Esophagus muscularis mucosa (tissue), 4 donors: ENCODE data around the gene HTRA2. TPM values are rescaled to one million over a fixed set of nuclear protein-coding genes. Genes with fewer than 3 reads are reported as not detected.

Source experiments
- DNase-seq: peaks from one replicate; pipeline ENCODE4 v3.0.0-alpha.2; 2017; ENCODE audit errors: extremely low spot score
- H3K27ac ChIP-seq, 4 donors: fragments of 200-600 bp; sonication (generic); replicated peaks in 1 of 4; 1 replicate in 3 of 4; 2 replicates in 1 of 4; pipeline ENCODE4 v1.5.1; 2016 to 2019; ENCODE audit warnings: mild to moderate bottlenecking in 1 of 4
- H3K27me3 ChIP-seq, 4 donors: fragments of 200-600 bp; sonication (generic); one replicate each; pipeline versions ENCODE4 v1.5.1 to v1.6.0; 2016 to 2019
- H3K36me3 ChIP-seq, 4 donors: fragments of 200-600 bp; sonication (generic); one replicate each; pipeline ENCODE4 v1.5.1; 2016 to 2019
- H3K4me1 ChIP-seq, 4 donors: fragments of 200-600 bp; sonication (generic); one replicate each; pipeline ENCODE4 v1.5.1; 2016 to 2019
- H3K4me3 ChIP-seq, 4 donors: fragments of 200-600 bp; sonication (generic); 1 replicate in 2 of 4; 2 replicates in 2 of 4; pipeline ENCODE4 v1.5.1; 2016 to 2019; ENCODE audit warnings: mild to moderate bottlenecking in 4 of 4, moderate library complexity in 1 of 4
- H3K9me3 ChIP-seq, 4 donors: fragments of 200-600 bp; sonication (generic); 1 replicate in 3 of 4; 2 replicates in 1 of 4; pipeline ENCODE4 v1.5.1; 2016 to 2019
- EP300 ChIP-seq: sonication (generic); formaldehyde crosslinking; IDR thresholded peaks from one replicate; pipeline ENCODE4 v1.6.1; 2017; ENCODE audit warnings: antibody characterized with exemption
- POLR2A ChIP-seq: fragments of 450-650 bp; IDR thresholded peaks from one replicate; pipeline ENCODE4 v1.6.1; 2017; ENCODE audit warnings: antibody characterized with exemption, moderate library complexity, mild to moderate bottlenecking, low read depth
- POLR2AphosphoS5 ChIP-seq, 2 donors: sonication (generic); formaldehyde crosslinking; IDR thresholded peaks; one replicate each; pipeline ENCODE4 v1.6.1; 2017; ENCODE audit warnings: antibody characterized with exemption in 2 of 2
- WGBS: methylation state at CpG from one replicate; pipeline ENCODE4 v1.1.5; 2018; 5-methylcytosine and 5-hydroxymethylcytosine counted together
- intact Hi-C: fragments of 100-400 bp; cut with DNase I; formaldehyde crosslinking; loops from one replicate; pipeline ENCODE4 v1.15.1; 2023
- total RNA-seq, 4 donors: library from RNA; depleted of rRNA; stranded (reverse); fragments of >200 nt; gene quantifications; one replicate each; pipeline versions ENCODE4 v1.1.0 to v1.2.1, GENCODE V29; 2016
- TF ChIP-seq, protein P1 (sequence below), 3 experiments: fragments of 200-600 bp in 2 of 3; fragments of 450-650 bp in 1 of 3; sonication (generic) in 2 of 3; IDR thresholded peaks; one replicate each; pipeline ENCODE4 v1.5.1; 2017 to 2019; ENCODE audit warnings: antibody characterized with exemption in 3 of 3, mild to moderate bottlenecking in 2 of 3, moderate library complexity in 1 of 3

The HTRA2 gene
- total RNA-seq, 4 donors from 2014 or later: 29.7 to 37.9 (median 31.9) TPM

- H3K27me3 ChIP-seq: peaks cover 0 to 6% (median 0%) of the 10 kb centered on the region in 4 donors
- H3K36me3 ChIP-seq: peaks cover 7 to 23% (median 19%) of the 10 kb centered on the region in 4 donors
- no peak overlapping the region for H3K4me3 ChIP-seq
- no peak overlapping the region for H3K27ac ChIP-seq
- no peak for DNase-seq
- peaks cover 10 to 21% (median 17%) of the 10 kb centered on the region in 4 donors for H3K4me1 ChIP-seq
- TF ChIP-seq, protein P1, sequence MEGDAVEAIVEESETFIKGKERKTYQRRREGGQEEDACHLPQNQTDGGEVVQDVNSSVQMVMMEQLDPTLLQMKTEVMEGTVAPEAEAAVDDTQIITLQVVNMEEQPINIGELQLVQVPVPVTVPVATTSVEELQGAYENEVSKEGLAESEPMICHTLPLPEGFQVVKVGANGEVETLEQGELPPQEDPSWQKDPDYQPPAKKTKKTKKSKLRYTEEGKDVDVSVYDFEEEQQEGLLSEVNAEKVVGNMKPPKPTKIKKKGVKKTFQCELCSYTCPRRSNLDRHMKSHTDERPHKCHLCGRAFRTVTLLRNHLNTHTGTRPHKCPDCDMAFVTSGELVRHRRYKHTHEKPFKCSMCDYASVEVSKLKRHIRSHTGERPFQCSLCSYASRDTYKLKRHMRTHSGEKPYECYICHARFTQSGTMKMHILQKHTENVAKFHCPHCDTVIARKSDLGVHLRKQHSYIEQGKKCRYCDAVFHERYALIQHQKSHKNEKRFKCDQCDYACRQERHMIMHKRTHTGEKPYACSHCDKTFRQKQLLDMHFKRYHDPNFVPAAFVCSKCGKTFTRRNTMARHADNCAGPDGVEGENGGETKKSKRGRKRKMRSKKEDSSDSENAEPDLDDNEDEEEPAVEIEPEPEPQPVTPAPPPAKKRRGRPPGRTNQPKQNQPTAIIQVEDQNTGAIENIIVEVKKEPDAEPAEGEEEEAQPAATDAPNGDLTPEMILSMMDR (IDR thresholded peaks at IDR 0.05): no peak
- TF ChIP-seq EP300 (no peak), POLR2A (no peak), POLR2AphosphoS5 (IDR thresholded peaks at IDR 0.05) (no peak)
- intact Hi-C loops: no loop called here
- 81% methylated on average over 12 of the region's 12 CpGs for WGBS
- no peaks in the 10 kb centered on the region for H3K9me3 ChIP-seq
Observed at GRCh38 chr2:74534411-74534810, 4.7 kb downstream of the HTRA2 start.

- Histone ChIP-seq H3K4me1 (peaks cover 10 to 23% (median 15%) of the 10 kb centered on the region in 4 donors), H3K4me3 (no peak overlapping the region), H3K27me3 (peaks cover 0 to 6% (median 0%) of the 10 kb centered on the region in 4 donors), H3K36me3 (peaks cover 7 to 23% (median 19%) of the 10 kb centered on the region in 4 donors), H3K27ac (no peak overlapping the region), H3K9me3 (no peaks in the 10 kb centered on the region)
- TF ChIP-seq EP300 (no peak), POLR2A (no peak), POLR2AphosphoS5 (IDR thresholded peaks at IDR 0.05) (no peak)
- TF ChIP-seq, protein P1 (IDR thresholded peaks at IDR 0.05): no peak
- no peak for DNase-seq
- WGBS: 89% methylated on average over 8 of the region's 10 CpGs
- intact Hi-C loops: no loop called here
Observed at GRCh38 chr2:74535440-74535965, 5.8 kb downstream of the HTRA2 start.

DNA sequence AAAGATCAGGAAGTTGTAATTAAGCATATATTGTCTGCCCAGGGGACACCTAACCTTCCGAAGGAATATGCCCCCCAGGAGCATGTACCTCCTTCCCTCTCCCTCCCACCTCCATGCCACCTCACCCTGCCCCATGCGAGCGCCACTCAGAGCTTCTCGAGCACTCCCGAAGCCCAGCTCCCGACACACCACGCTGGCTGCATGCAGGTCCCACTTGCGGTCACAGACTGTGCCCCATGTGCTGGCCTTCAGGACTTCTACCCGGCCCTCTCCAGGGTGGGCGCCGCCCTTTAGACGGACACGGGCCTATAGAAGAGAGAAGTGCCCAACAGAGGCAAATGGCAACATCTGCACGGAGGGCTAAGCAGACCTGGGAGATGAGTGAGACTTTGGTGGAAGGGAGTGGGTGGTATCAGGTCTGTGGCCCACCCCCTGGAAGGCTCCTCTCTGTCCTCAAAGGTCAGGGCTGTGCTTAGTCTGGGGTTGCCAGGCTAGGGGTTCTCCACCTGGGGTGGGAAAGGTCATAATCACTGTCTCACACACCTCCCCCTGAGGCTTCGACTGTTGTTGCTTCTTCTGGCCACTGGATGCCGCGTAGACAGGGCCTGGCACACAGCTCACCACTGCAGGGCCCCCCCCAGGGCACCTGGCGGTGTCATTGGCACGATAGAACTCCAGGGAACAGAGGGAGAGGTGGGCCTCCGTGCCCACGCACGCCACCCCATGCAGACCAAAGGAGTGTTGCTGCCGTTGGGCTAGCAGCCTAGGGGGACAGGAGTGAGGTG lies 6.6 kb downstream of the HTRA2 start:
- H3K9me3 ChIP-seq: no peaks in the 10 kb centered on the region
- no peak overlapping the region for H3K27ac ChIP-seq
- WGBS: 88% methylated on average over 23 of the region's 23 CpGs
- H3K27me3 ChIP-seq: peaks cover 0 to 6% (median 0%) of the 10 kb centered on the region in 4 donors
- DNase-seq: no peak
- peaks cover 7 to 23% (median 19%) of the 10 kb centered on the region in 4 donors for H3K36me3 ChIP-seq
- intact Hi-C loops: no loop called here
- no peak overlapping the region for H3K4me3 ChIP-seq
- peaks cover 1 to 18% (median 6%) of the 10 kb centered on the region in 4 donors for H3K4me1 ChIP-seq
- TF ChIP-seq EP300 (no peak), POLR2AphosphoS5 (IDR thresholded peaks at IDR 0.05) (no peak), POLR2A (no peak)
- TF ChIP-seq, protein P1 (IDR thresholded peaks at IDR 0.05): no peak

DNA sequence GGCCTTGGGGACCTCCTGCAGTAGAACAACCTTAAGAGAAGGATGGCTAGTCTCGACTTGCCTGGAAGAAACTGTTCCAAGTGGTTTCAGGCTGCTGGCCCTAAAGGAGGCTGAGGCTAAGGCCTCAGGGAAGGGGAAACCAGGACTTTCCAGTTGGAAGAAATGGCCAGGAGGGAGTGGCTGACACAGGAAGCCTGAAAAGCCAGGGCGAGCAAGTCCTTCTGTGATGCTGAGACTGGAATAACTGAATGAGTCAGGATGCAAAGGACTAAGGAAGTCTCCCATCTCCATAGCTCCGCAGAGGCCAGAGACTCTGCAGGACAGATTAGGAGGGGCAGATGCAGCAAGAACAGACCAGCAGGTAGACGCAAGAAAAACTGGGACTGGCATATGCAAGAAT lies 7.4 kb downstream of the HTRA2 start:
- H3K27ac ChIP-seq: no peak overlapping the region
- intact Hi-C loops: no loop called here
- H3K4me1 ChIP-seq: peaks cover 0 to 13% (median under 1%) of the 10 kb centered on the region in 4 donors
- H3K36me3 ChIP-seq: peaks cover 7 to 22% (median 18%) of the 10 kb centered on the region in 4 donors
- TF ChIP-seq EP300 (no peak), POLR2A (no peak), POLR2AphosphoS5 (IDR thresholded peaks at IDR 0.05) (no peak)
- TF ChIP-seq, protein P1 (IDR thresholded peaks at IDR 0.05): no peak
- H3K27me3 ChIP-seq: peaks cover 0 to 6% (median 0%) of the 10 kb centered on the region in 4 donors
- no peaks in the 10 kb centered on the region for H3K9me3 ChIP-seq
- no peak for DNase-seq
- no peak overlapping the region for H3K4me3 ChIP-seq
- 73% methylated on average over 4 of the region's 4 CpGs for WGBS
